HL-60/S4 treated with retinoic acid at 250 ng/mL for 4 days and 3 days (cell line): ENCODE measurements around the gene TP73.

ENCODE experiments used
- in situ Hi-C: fragments of 300-500 bp; cut with MboI; formaldehyde crosslinking; loops from 2 replicates; pipeline ENCODE4 v1.7.0; 2022; ENCODE audit warnings: low sequenced_read_pairs

Gene TP73

DNA sequence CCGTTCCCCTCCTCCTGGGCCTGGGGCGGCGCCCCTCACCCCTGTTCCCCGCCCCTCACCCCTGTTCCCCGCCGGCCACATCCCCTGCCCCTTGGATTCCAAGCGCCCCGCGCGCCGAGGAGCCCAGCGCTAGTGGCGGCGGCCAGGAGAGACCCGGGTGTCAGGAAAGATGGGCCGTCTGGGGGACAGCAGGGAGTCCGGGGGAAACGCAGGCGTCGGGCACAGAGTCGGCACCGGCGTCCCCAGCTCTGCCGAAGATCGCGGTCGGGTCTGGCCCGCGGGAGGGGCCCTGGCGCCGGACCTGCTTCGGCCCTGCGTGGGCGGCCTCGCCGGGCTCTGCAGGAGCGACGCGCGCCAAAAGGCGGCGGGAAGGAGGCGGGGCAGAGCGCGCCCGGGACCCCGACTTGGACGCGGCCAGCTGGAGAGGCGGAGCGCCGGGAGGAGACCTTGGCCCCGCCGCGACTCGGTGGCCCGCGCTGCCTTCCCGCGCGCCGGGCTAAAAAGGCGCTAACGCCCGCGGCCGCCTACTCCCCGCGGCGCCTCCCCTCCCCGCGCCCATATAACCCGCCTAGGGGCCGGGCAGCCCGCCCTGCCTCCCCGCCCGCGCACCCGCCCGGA, at the start of gene TP73:
Gene TP73 (plus strand): TSS at position 587 of the 618 bp plus-strand sequence. CDS start 29,850 bp downstream, outside the sequence.
- in situ Hi-C loops = no loop called here

DNA sequence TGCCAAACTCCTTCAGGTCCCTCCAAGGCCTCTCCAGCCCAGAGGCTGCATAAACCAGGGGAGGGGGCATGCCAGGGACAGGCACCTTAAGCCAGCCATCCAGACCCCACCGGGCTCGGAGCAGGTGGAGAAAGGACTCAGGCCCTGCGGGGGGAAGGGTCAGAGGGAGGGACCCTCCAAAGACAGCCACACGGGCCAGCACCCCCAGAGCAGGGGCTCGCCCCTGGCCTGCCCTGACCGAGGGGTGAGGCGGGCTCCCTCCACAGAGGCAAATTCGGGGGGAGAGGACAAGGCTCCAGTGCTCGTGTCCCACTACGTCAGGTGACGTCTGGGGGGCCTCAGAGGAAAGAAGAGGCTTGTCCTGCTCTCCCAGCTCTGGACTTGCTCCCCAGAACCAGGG, 49.2 kb upstream of the TP73 start:
- in situ Hi-C loops = no loop called here

- in situ Hi-C loops = no loop called here
Measured at GRCh38 chr1:3603571-3604467, 48.5 kb upstream of the TP73 start.

- in situ Hi-C loops = no loop called here
Measured at GRCh38 chr1:3604468-3604974, 47.8 kb upstream of the TP73 start.

DNA sequence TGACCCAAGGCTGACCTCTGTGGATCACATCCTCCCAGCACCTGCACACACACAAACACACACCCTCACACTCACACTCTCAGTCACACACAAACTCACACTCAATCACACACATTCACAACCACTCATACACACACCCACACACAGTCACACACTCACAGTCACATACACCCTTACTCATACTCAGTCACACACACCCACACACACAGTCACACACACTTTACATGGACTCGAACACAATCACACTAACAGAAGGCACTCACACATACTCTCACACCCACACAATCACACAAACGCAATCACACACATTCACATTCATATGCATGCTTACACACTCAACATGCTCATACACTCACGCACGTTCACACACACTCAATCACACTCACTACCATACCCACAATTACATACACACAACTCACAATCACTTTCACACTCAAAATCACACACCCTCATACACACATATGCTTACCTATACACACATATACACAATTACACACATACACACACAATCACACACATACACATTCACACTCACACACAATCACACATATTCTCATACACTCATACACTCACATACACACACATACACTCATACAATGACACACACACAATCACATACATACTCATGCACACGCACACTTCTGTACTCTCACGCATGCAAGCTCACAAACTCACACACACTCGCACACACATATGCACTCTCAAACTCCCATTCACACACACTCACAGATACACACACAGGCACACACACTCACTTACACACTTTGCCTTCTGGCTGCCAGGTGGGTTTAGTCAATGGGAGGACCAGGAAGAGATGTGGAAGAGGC, 47.1 kb upstream of the TP73 start:
- in situ Hi-C loops = no loop called here

DNA sequence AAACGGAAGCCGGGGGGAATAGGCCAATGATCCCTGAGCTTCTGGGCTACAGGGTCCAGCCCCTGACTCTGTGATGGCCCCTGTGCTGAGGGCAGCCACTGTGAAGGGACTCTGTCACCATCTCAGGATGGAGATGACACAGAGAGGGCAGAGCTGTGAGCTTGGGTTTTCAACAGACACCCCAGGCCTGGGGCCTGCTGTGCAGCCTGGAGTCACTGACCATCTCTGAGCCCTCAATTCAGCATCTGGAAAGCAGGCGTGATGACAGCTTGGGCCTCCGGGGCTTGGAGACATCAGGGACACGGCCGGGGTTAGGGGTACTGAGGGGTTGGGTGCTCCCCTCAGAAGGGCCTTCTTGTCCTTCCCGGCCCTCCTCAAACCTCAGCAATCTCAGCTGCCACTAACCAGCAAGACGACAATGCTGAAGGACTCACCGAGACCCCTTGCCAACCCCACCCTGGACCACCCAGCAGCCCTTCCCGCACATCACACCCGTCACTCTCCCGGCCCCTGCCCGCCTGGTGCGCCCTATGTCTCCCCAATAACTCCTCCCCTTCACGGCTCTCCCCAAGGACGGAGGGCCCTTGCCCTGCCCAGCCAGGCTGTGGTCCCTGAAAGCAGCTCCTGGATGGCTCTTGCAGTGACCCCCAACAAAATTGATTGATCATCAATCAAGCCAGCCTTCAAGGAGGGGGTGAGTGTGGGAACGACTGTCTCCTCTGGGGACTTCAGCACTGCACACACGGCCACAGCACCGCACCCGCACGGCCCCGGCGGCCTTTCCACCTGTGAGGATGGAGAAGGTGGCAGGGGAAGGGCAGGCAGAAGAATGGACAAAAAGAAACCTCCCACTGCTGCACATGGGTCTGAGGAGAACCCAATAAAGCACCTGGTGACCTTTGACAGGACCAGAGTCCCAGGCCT, 45.3 kb upstream of the TP73 start:
- in situ Hi-C loops = no loop called here

DNA sequence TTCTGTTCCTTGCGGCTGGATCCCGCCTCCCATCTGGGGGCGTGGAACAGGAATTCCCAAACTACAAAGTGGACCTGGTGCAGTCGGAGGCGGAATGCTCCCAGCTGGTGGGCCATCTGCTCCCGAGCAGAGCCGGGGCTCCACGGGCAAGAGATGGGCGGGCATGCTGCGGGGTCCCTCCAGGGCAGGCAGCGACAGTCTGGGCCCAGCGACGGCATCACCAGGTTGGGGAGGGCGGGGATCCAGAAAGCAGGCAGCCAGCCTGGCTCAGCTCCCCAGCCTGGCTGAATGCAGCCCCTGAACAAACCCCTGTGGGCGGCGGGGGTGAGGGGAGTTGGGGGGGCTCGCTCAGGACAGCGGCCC, 44.6 kb upstream of the TP73 start:
- in situ Hi-C loops = no loop called here

- in situ Hi-C loops = no loop called here
Measured at GRCh38 chr1:3608154-3608553, 44.2 kb upstream of the TP73 start.

- in situ Hi-C loops = no loop called here
Measured at GRCh38 chr1:3609016-3609768, 43.1 kb upstream of the TP73 start.

DNA sequence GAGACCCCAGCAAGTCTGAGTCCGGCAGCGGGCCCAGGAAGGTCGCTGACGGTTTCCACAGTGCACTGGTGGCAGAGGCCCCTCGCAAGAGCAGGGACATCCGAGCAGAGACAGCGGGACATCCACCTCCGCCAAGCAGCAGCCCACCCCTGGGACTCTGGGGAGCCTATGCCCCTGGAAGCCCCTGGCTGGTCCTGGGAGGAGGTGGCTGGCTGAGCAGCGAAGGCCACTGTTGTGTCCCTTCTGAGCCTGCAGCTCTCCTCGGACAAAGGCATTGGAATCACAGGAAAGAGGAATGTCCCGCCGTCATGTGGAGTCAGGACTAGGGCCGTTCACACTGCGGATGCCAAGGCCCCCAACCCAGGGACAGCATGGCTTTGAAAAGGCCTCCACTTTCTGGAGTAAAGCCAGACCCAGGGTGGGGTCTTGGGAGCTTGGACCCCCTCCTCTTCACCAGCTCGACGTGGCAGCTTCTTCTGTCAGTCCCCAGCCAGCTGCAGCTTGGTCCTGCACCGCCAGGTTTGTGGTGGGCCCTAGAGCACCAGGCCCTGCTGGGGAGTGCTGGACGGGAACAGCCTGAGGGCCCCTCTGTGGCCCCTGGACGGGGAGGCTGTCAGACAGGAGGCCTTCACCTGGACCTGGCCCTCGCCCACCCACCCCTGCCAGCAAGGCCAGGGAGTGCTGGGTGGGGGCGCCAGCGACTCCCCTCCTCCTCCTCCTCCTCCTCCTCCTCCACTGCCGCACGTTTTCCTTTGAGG, 42.4 kb upstream of the TP73 start:
- in situ Hi-C loops = no loop called here

GRCh38 chr1:3610527-3611169, 41.7 kb upstream of the TP73 start:
- in situ Hi-C loops = no loop called here

- in situ Hi-C loops = no loop called here
Measured at GRCh38 chr1:3611170-3612019, 40.9 kb upstream of the TP73 start, which contains the start of gene MEGF6. TSS of gene MEGF6 (minus strand) at chr1:3611508. CDS start at chr1:3611268, 240 bp downstream.

DNA sequence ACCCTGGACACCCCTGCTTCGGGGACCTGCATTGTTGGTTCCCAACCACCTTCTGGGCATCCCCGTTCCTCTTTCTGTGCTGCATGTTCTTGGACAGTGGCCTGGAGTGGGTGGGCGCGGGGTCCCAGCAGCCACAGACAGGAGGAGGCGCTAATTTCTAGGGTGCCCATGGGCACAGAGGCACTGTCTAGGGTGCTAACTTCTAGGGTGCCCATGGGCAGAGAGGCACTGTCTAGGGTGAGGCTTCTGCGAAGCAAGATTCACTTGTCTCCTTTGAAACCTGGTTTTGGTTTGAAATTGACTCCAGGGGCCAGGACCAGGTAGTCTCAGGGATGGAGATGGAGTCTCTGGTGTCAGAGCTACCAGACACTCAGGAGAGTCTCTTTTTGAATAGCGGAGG, 40.2 kb upstream of the TP73 start:
- in situ Hi-C loops = no loop called here

- in situ Hi-C loops = no loop called here
Measured at GRCh38 chr1:3614755-3615742, 37.3 kb upstream of the TP73 start.

GRCh38 chr1:3616861-3617260, 35.5 kb upstream of the TP73 start:
- in situ Hi-C loops = no loop called here

- in situ Hi-C loops = no loop called here
Measured at GRCh38 chr1:3617806-3618345, 34.4 kb upstream of the TP73 start.
